ENCODE results near the gene APOL5.

DNA sequence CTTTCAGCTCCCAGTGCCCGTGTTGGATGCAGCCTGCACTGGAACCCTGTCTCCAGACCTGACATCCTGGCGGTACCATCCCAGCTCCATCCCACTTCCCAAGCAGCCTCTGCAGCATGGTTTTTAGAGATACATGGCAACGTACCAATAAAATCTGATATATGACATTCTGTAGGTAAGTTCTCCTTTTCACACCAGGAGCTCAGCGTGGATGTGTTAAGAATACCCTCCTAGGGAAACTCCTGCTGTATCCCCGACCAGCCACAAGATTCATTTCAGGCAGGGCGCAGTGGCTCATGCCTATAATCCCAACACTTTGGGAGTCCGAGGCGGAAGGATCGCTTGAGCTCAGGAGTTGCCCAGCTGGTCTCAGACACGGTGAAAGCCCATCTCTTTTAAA, 15.4 kb downstream of the APOL5 start:
- TF ChIP-seq EZH2phosphoT487 (IDR thresholded peaks at IDR 0.05; ENCODE audit: borderline replicate concordance, low read depth, low read length) (no peak), CTCF (conservative IDR thresholded peaks at IDR 0.05; ENCODE audit: low read length) (no peak)

Data from OCI-LY7 (cell line).